Heart left ventricle (tissue), 16 donors: Measurements from ENCODE around the gene OR1S1. TPM values are rescaled to one million over a fixed set of nuclear protein-coding genes. Genes with fewer than 3 reads are reported as not detected.
A peak's percentile ranks its signal among the peaks of the same experiment; 100 is the strongest.

Source experiments
- ATAC-seq, 4 donors: fragments of 200-7000 bp; cut with Tn5 transposase; one replicate each; pipeline ENCODE4 v1.9.1; 2020 to 2022; ENCODE audit warnings: moderate library complexity in 4 of 4, mild to moderate bottlenecking in 3 of 4, moderate number of reproducible peaks in 1 of 4
- DNase-seq, 5 donors: peaks; one replicate each; pipeline ENCODE4 v3.0.0-alpha.2; 2020
- H3K27ac ChIP-seq, 12 donors: fragments of 200-600 bp; sonication (generic) in 4 of 12; one replicate each; pipeline versions ENCODE4 v1.5.0 to v1.8.0; 2016 to 2022; ENCODE audit warnings: mild to moderate bottlenecking in 2 of 12
- H3K27me3 ChIP-seq, 9 donors: fragments of 200-600 bp; sonication (generic) in 2 of 9; one replicate each; pipeline versions ENCODE4 v1.5.1 to v1.8.0; 2016 to 2022; ENCODE audit warnings: mild to moderate bottlenecking in 3 of 9
- H3K36me3 ChIP-seq, 9 donors: fragments of 200-600 bp; sonication (generic) in 2 of 9; one replicate each; pipeline versions ENCODE4 v1.5.0 to v1.8.0; 2018 to 2022; ENCODE audit warnings: mild to moderate bottlenecking in 2 of 9
- H3K4me1 ChIP-seq, 12 donors: fragments of 200-600 bp; sonication (generic) in 4 of 12; one replicate each; pipeline versions ENCODE4 v1.5.0 to v1.8.0; 2016 to 2022; ENCODE audit warnings: mild to moderate bottlenecking in 3 of 12
- H3K4me3 ChIP-seq, 12 donors: fragments of 200-600 bp; sonication (generic) in 4 of 12; one replicate each; pipeline versions ENCODE4 v1.5.0 to v1.8.0; 2017 to 2022; ENCODE audit warnings: mild to moderate bottlenecking in 9 of 12, moderate library complexity in 4 of 12
- H3K9me3 ChIP-seq, 12 donors: fragments of 200-600 bp; sonication (generic) in 4 of 12; one replicate each; pipeline versions ENCODE4 v1.5.0 to v1.8.0; 2016 to 2022; ENCODE audit warnings: mild to moderate bottlenecking in 1 of 12
- CTCF ChIP-seq, 12 donors: fragments of 200-600 bp; sonication (generic) in 4 of 12; IDR thresholded peaks; one replicate each; pipeline versions ENCODE4 v1.5.0 to v1.8.0; 2018 to 2022; ENCODE audit warnings: antibody characterized with exemption in 12 of 12, mild to moderate bottlenecking in 5 of 12
- POLR2A ChIP-seq, 2 donors: fragments of 450-650 bp; IDR thresholded peaks; one replicate each; pipeline ENCODE4 v1.6.1; 2017; ENCODE audit warnings: antibody characterized with exemption in 2 of 2, mild to moderate bottlenecking in 2 of 2, moderate library complexity in 2 of 2
- WGBS, 4 donors: extraction: QIAGEN DNeasy Blood & Tissue Kit in 2 of 4; methylation state at CpG; one replicate each; pipeline versions ENCODE4 v1.1.5 to v1.1.7; 2013 to 2018; 5-methylcytosine and 5-hydroxymethylcytosine counted together
- intact Hi-C, 10 donors: fragments of 100-400 bp; cut with DNase I; formaldehyde crosslinking; loops; one replicate each; pipeline versions ENCODE4 v1.11.1 to v1.14.2; 2022
- polyA plus RNA-seq, 2 donors: library from polyadenylated mRNA; stranded (reverse); fragments of 200-250 nt; gene quantifications; one replicate each; pipeline ENCODE4 v1.2.3, GENCODE V29; 2013
- total RNA-seq, 9 donors: library from RNA; depleted of rRNA in 2 of 9; stranded (reverse); fragments of >200 nt in 2 of 9; fragmentation: NEBNext Ultra II Directional in 3 of 9; extraction: Animal tissue kit (Norgen Biotek cat#: 25700) in 3 of 9; gene quantifications; one replicate each; pipeline versions ENCODE4 v1.1.0 to v1.2.4, GENCODE V29; 2016 to 2023
- donor health status: ischemic (EF 13 %, LVEDD 7.1; RV severe dilation, severe dysfunction).
- donor health status: healthy with polysubstance abuse.
- donor health status: DM: no; HTN: yes; CAD: no.
- donor health status: DM: no; HTN: no; CAD: no.
- donor health status: ischemic (EF 25% LVEDD 6.9; RV normal size, moderate dysfunction).
- donor health status: ischemic (EF 25% LVEDD 5.7; RV mildly dilated, moderate dysfunction).
- donor health status: healthy.
- donor health status: DM: yes; HTN: yes; CAD: no.
- donor health status: ischemic (EF 35%, LVEDD 5.7; RV mildly dilated, moderate dysfunction).
- donor health status: nonischemic (EF 11% LVEDD 7.7; RV severe dilation, severe dysfunction).
- donor health status: DM: yes; HTN: yes; CAD: no.
- donor health status: PGD.
- donor health status: ischemic (EF 29% LVEDD 5.4; RV normal size, mild dysfunction).
- donor health status: nonischemic (EF 23%, LVEDD 6.1; RV moderate dilation, normal function).

The OR1S1 gene
- total and polyA plus RNA-seq, 11 donors: not detected

GRCh38 chr11:58177409-58178054 is 35.0 kb upstream of the OR1S1 start:
- 80 to 84% (median 82%) methylated on average over 5 of the region's 5 CpGs for WGBS, 4 donors
- Histone ChIP-seq H3K36me3 (no peaks in the 10 kb centered on the region), H3K27ac (no peak overlapping the region), H3K9me3 (no peaks in the 10 kb centered on the region), H3K4me3 (no peak overlapping the region), H3K4me1 (no peaks in the 10 kb centered on the region), H3K27me3 (no peaks in the 10 kb centered on the region)
- ATAC-seq (no peak), DNase-seq (no peak)
- intact Hi-C loops: no loop called here
- no peak for TF ChIP-seq POLR2A (IDR thresholded peaks at IDR 0.05)
- no peak for TF ChIP-seq CTCF (IDR thresholded peaks at IDR 0.05)

DNA sequence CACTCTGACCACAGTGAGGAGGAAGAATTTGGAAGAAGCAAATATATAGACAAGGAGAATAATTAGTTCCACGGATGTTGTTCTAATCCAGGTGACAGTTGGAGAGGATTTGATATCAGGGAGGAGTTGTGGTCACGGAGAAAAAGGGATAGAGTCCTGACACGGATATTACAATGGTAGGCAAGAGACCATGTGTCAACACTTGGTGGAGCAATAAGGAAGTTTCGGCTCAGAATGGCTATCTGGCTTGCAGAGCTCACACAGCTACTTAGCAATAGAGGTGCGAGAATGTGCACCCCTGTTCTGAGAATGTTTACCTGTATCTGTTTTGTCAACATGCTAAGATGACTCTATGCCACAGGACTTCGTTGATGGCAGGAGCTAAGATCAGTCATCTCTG is 34.1 kb upstream of the OR1S1 start:
- H3K27ac ChIP-seq: no peak overlapping the region
- intact Hi-C loops: no loop called here
- TF ChIP-seq POLR2A (IDR thresholded peaks at IDR 0.05) (no peak), CTCF (IDR thresholded peaks at IDR 0.05) (no peak)
- H3K36me3 ChIP-seq: no peaks in the 10 kb centered on the region
- no peak overlapping the region for H3K4me3 ChIP-seq
- no peaks in the 10 kb centered on the region for H3K4me1 ChIP-seq
- no peak for ATAC-seq
- H3K27me3 ChIP-seq: no peaks in the 10 kb centered on the region
- no peak for DNase-seq
- H3K9me3 ChIP-seq: no peaks in the 10 kb centered on the region
- 82 to 88% (median 86%) methylated on average over 6 of the region's 6 CpGs for WGBS, 4 donors

DNA sequence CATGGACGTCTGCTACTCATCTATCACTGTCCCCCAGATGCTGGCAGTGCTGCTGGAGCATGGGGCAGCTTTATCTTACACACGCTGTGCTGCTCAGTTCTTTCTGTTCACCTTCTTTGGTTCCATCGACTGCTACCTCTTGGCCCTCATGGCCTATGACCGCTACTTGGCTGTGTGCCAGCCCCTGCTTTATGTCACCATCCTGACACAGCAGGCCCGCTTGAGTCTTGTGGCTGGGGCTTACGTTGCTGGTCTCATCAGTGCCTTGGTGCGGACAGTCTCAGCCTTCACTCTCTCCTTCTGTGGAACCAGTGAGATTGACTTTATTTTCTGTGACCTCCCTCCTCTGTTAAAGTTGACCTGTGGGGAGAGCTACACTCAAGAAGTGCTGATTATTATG is 32.9 kb upstream of the OR1S1 start:
- TF ChIP-seq CTCF (IDR thresholded peaks at IDR 0.05) (no peak), POLR2A (IDR thresholded peaks at IDR 0.05) (no peak)
- ATAC-seq: no peak
- 51 to 70% (median 61%) methylated on average over 7 of the region's 7 CpGs for WGBS, 4 donors

GRCh38 chr11:58186938-58187337 is 25.6 kb upstream of the OR1S1 start:
- Histone ChIP-seq H3K4me3 (no peak overlapping the region), H3K27ac (peak overlapping the region in 6 of 12 donors; percentile 3 to 50 (median 11)), H3K4me1 (no peaks in the 10 kb centered on the region), H3K36me3 (no peaks in the 10 kb centered on the region), H3K9me3 (no peaks in the 10 kb centered on the region), H3K27me3 (no peaks in the 10 kb centered on the region)
- TF ChIP-seq POLR2A (IDR thresholded peaks at IDR 0.05) (no peak), CTCF (IDR thresholded peaks at IDR 0.05) (peak in 2 of 12 donors; percentile 16 to 22)
- intact Hi-C loops: loop anchor here in 1 of 10 donors (2.0 kb wide), 1 partner anchor 162 kb away; no protein-coding TSS in a partner anchor
- DNase-seq (peak in 3 of 5 donors; percentile 27 to 31 (median 28)), ATAC-seq (peak; percentile 51 to 90 (median 72))
- WGBS, 4 donors: 57 to 70% (median 61%) methylated on average over 4 of the region's 4 CpGs

More for the DNA sequence above, 32.9 kb upstream of the OR1S1 start:
- peak in 2 of 5 donors; percentile 26 to 44 for DNase-seq
- H3K27ac ChIP-seq: no peak overlapping the region
- no peaks in the 10 kb centered on the region for H3K36me3 ChIP-seq
- no peaks in the 10 kb centered on the region for H3K9me3 ChIP-seq
- no peak overlapping the region for H3K4me3 ChIP-seq
- H3K27me3 ChIP-seq: no peaks in the 10 kb centered on the region
- no peaks in the 10 kb centered on the region for H3K4me1 ChIP-seq
- intact Hi-C loops: no loop called here
